Measurements from ENCODE around the gene RSPH6A. TPM values are rescaled to one million over a fixed set of nuclear protein-coding genes. Genes with fewer than 3 reads are reported as not detected.

Gene RSPH6A
- total and polyA plus RNA-seq, 2 of the 13 experiments (the other 11 are each of a cell fraction or from before 2014, with no cell fraction given) = 0.07 TPM; not detected in 1

- peak; percentile 36 for TF ChIP-seq ZNF687 (CRISPR knock-in tag; IDR thresholded peaks at IDR 0.05)
- TF ChIP-seq MEIS2 (CRISPR knock-in tag; IDR thresholded peaks at IDR 0.05) = no peak
- no peak for TF ChIP-seq USF2 (IDR thresholded peaks at IDR 0.05; ENCODE audit: low read depth, low read length)
- no peak for TF ChIP-seq USF2 (CRISPR knock-in tag; IDR thresholded peaks at IDR 0.05; ENCODE audit: borderline replicate concordance)
- TF ChIP-seq ZNF234 (CRISPR knock-in tag; conservative IDR thresholded peaks at IDR 0.05) = no peak
- TF ChIP-seq ZBTB7A (CRISPR knock-in tag; IDR thresholded peaks at IDR 0.05) = no peak
- no peak for TF ChIP-seq ZNF556 (CRISPR knock-in tag; IDR thresholded peaks at IDR 0.05; ENCODE audit: borderline replicate concordance)
- TF ChIP-seq JUND (CRISPR knock-in tag; IDR thresholded peaks at IDR 0.05) = no peak
- TF ChIP-seq E2F5 (CRISPR knock-in tag; conservative IDR thresholded peaks at IDR 0.05) = no peak
- no peak for TF ChIP-seq ZNF740 (CRISPR knock-in tag; IDR thresholded peaks at IDR 0.05)
- TF ChIP-seq SIN3B (IDR thresholded peaks at IDR 0.05; ENCODE audit: low read length) = no peak
- no peak for TF ChIP-seq TOPORS (CRISPR knock-in tag; IDR thresholded peaks at IDR 0.05)
- no peak for TF ChIP-seq EHMT2 (IDR thresholded peaks at IDR 0.05; ENCODE audit: borderline replicate concordance, low read depth, low read length)
- no peak for TF ChIP-seq TBP (CRISPR knock-in tag; IDR thresholded peaks at IDR 0.05)
- TF ChIP-seq RNF219 (CRISPR knock-in tag; IDR thresholded peaks at IDR 0.05) = no peak
- TF ChIP-seq PLSCR1 (CRISPR knock-in tag; IDR thresholded peaks at IDR 0.05; ENCODE audit: borderline replicate concordance) = no peak
- no peak for TF ChIP-seq RARG (CRISPR knock-in tag; IDR thresholded peaks at IDR 0.05; ENCODE audit: low read depth)
- no peak for TF ChIP-seq XBP1 (CRISPR knock-in tag; IDR thresholded peaks at IDR 0.05)
- no peak for TF ChIP-seq ZNF660 (CRISPR knock-in tag; IDR thresholded peaks at IDR 0.05; ENCODE audit: borderline replicate concordance, low read depth)
- no peak for TF ChIP-seq ZNF180 (CRISPR knock-in tag; IDR thresholded peaks at IDR 0.05; ENCODE audit: borderline replicate concordance, low read depth)
These were observed 40.3 kb downstream of the RSPH6A start (continued) for GRCh38 chr19:45774765-45775164.

Data from HepG2 (cell line).